GM19351 (cell line): Measurements from ENCODE around the gene BCL2.
"Not testable (repeated sequence)": the region's sequence is repeated elsewhere in the genome, so short reads cannot be mapped to it uniquely, and the experiment has no call there.

ENCODE experiments used
- ATAC-seq: cut with Tn5 transposase; IDR thresholded peaks from one replicate; pipeline ENCODE4 v1.9.1; 2021; ENCODE audit warnings: mild to moderate bottlenecking, moderate library complexity; ENCODE audit not compliant: unreplicated experiment

The BCL2 gene

GRCh38 chr18:63206433-63207142 is 113.0 kb downstream of the BCL2 start:
- ATAC-seq: peak; percentile 7

GRCh38 chr18:63205791-63206252 is 113.7 kb downstream of the BCL2 start:
- no peak for ATAC-seq

GRCh38 chr18:63203497-63203896 is 116.1 kb downstream of the BCL2 start:
- ATAC-seq: no peak

- ATAC-seq: no peak
Measured at GRCh38 chr18:63202828-63203227, 116.7 kb downstream of the BCL2 start.

GRCh38 chr18:63201456-63201855 is 118.1 kb downstream of the BCL2 start:
- not testable (repeated sequence) for ATAC-seq

- ATAC-seq: peak; percentile 57
Measured at GRCh38 chr18:63199743-63200241, 119.8 kb downstream of the BCL2 start.

GRCh38 chr18:63198868-63199742 is 120.5 kb downstream of the BCL2 start:
- no peak for ATAC-seq

GRCh38 chr18:63198098-63198760 is 121.3 kb downstream of the BCL2 start:
- ATAC-seq: no peak

GRCh38 chr18:63197246-63197869 is 122.2 kb downstream of the BCL2 start:
- no peak for ATAC-seq

- ATAC-seq: no peak
Measured at GRCh38 chr18:63195326-63196159, 124.0 kb downstream of the BCL2 start.

GRCh38 chr18:63192885-63193349 is 126.7 kb downstream of the BCL2 start:
- peak; percentile 61 for ATAC-seq

GRCh38 chr18:63192126-63192884 is 127.3 kb downstream of the BCL2 start:
- peak; percentile 44 for ATAC-seq

GRCh38 chr18:63191413-63191812 is 128.2 kb downstream of the BCL2 start:
- ATAC-seq: no peak

- not testable (repeated sequence) for ATAC-seq
Measured at GRCh38 chr18:63190838-63191237, 128.7 kb downstream of the BCL2 start.

GRCh38 chr18:63189817-63190216 is 129.8 kb downstream of the BCL2 start:
- no peak for ATAC-seq

GRCh38 chr18:63189041-63189440 is 130.5 kb downstream of the BCL2 start:
- no peak for ATAC-seq

- peak; percentile 48 for ATAC-seq
Measured at GRCh38 chr18:63187791-63188460, 131.6 kb downstream of the BCL2 start.

- no peak for ATAC-seq
Measured at GRCh38 chr18:63187223-63187574, 132.4 kb downstream of the BCL2 start.
